ENCODE data around the gene JPT1.

The JPT1 gene

GRCh38 chr17:75154195-75155106 lies at the start of gene JPT1:
JPT1 (minus strand) TSS chr17:75154512; CDS start chr17:75154397, 115 bp downstream.
- peak within 1 kb of the TSS; percentile 96 for H3K4me3 ChIP-seq (replicated peaks; ENCODE audit: low read depth, low read length)
- TF ChIP-seq CTCF (IDR thresholded peaks at IDR 0.05; ENCODE audit: low read depth, low read length, missing control alignments), result no peak
- peak; percentile 94 for DNase-seq (ENCODE audit: extremely low read depth, low read depth)

GRCh38 chr17:75199886-75200618 lies 45.7 kb upstream of the JPT1 start:
- no peak for TF ChIP-seq CTCF (IDR thresholded peaks at IDR 0.05; ENCODE audit: low read depth, low read length, missing control alignments)
- no peak for DNase-seq (ENCODE audit: extremely low read depth, low read depth)
- H3K4me3 ChIP-seq (replicated peaks; ENCODE audit: low read depth, low read length), result no peak overlapping the region

GRCh38 chr17:75194879-75195278 lies 40.6 kb upstream of the JPT1 start:
- no peak for TF ChIP-seq CTCF (IDR thresholded peaks at IDR 0.05; ENCODE audit: low read depth, low read length, missing control alignments)
- no peak for DNase-seq (ENCODE audit: extremely low read depth, low read depth)
- no peak overlapping the region for H3K4me3 ChIP-seq (replicated peaks; ENCODE audit: low read depth, low read length)

GRCh38 chr17:75191584-75191983 lies 37.3 kb upstream of the JPT1 start:
- no peak for DNase-seq (ENCODE audit: extremely low read depth, low read depth)
- H3K4me3 ChIP-seq (replicated peaks; ENCODE audit: low read depth, low read length), result no peak overlapping the region
- no peak for TF ChIP-seq CTCF (IDR thresholded peaks at IDR 0.05; ENCODE audit: low read depth, low read length, missing control alignments)

- DNase-seq (ENCODE audit: extremely low read depth, low read depth), result no peak
- TF ChIP-seq CTCF (IDR thresholded peaks at IDR 0.05; ENCODE audit: low read depth, low read length, missing control alignments), result no peak
- no peak overlapping the region for H3K4me3 ChIP-seq (replicated peaks; ENCODE audit: low read depth, low read length)
Observed at GRCh38 chr17:75188614-75189013, 34.3 kb upstream of the JPT1 start.

GRCh38 chr17:75183999-75184884 lies 29.9 kb upstream of the JPT1 start:
- no peak for DNase-seq (ENCODE audit: extremely low read depth, low read depth)
- no peak overlapping the region for H3K4me3 ChIP-seq (replicated peaks; ENCODE audit: low read depth, low read length)
- no peak for TF ChIP-seq CTCF (IDR thresholded peaks at IDR 0.05; ENCODE audit: low read depth, low read length, missing control alignments)

Data from HFF-Myc (cell line).